ENCODE results near the gene CNTN4. TPM values are rescaled to one million over a fixed set of nuclear protein-coding genes. Genes with fewer than 3 reads are reported as not detected.

CNTN4 gene
- total RNA-seq, 1 donor from 2014 or later, result 5.2 TPM

DNA sequence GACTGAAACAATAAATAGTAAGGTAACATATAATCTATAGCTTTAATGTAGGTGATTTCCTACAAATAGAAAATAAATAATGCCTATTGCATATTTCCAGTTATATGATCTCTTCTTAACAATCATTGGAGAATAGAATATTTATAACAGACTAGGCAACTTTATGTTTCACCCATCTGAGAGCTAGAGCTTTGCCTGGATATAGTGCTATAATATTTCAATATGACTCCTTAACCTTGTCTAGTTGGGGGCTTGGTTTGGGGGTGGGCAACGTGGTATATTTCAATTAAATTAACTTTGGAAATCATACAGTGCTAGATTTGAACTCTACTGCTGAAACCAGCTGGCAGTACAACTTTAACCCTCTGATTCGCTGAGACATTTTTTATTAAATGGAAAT is 265.2 kb downstream of the CNTN4 start:
- TF ChIP-seq, protein P1, sequence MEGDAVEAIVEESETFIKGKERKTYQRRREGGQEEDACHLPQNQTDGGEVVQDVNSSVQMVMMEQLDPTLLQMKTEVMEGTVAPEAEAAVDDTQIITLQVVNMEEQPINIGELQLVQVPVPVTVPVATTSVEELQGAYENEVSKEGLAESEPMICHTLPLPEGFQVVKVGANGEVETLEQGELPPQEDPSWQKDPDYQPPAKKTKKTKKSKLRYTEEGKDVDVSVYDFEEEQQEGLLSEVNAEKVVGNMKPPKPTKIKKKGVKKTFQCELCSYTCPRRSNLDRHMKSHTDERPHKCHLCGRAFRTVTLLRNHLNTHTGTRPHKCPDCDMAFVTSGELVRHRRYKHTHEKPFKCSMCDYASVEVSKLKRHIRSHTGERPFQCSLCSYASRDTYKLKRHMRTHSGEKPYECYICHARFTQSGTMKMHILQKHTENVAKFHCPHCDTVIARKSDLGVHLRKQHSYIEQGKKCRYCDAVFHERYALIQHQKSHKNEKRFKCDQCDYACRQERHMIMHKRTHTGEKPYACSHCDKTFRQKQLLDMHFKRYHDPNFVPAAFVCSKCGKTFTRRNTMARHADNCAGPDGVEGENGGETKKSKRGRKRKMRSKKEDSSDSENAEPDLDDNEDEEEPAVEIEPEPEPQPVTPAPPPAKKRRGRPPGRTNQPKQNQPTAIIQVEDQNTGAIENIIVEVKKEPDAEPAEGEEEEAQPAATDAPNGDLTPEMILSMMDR (IDR thresholded peaks at IDR 0.05), result no peak
- no peak for TF ChIP-seq EZH2phosphoT487 (IDR thresholded peaks at IDR 0.05)
- TF ChIP-seq EZH2 (IDR thresholded peaks at IDR 0.05), result no peak
- no peak for DNase-seq (ENCODE audit: low spot score)
- Histone ChIP-seq H3K9me3 (ENCODE audit: low read depth) (no peaks in the 10 kb centered on the region), H3K9ac (no peak overlapping the region), H3F3A (ENCODE audit: low read depth) (no peaks in the 10 kb centered on the region), H3K27ac (no peak overlapping the region), H3K4me1 (peaks cover 12% of the 10 kb centered on the region), H3K27me3 (no peaks in the 10 kb centered on the region), H4K20me1 (ENCODE audit: low read depth) (no peaks in the 10 kb centered on the region), H3K79me2 (ENCODE audit: low read depth) (no peaks in the 10 kb centered on the region), H3K4me3 (no peak overlapping the region), H2AFZ (replicated peaks) (no peak overlapping the region), H3K4me2 (no peak overlapping the region), H3K36me3 (no peaks in the 10 kb centered on the region)
- no peaks in the 10 kb centered on the region for H3K36me3 Mint-ChIP-seq
- no peak overlapping the region for H3K27ac Mint-ChIP-seq
- H3K4me3 Mint-ChIP-seq, result no peak overlapping the region
- peaks cover 6% of the 10 kb centered on the region for H3K4me1 Mint-ChIP-seq
- H3K27me3 Mint-ChIP-seq (ENCODE audit: insufficient read depth, low read depth), result no peaks in the 10 kb centered on the region
- no peaks in the 10 kb centered on the region for H3K9me3 Mint-ChIP-seq

DNA sequence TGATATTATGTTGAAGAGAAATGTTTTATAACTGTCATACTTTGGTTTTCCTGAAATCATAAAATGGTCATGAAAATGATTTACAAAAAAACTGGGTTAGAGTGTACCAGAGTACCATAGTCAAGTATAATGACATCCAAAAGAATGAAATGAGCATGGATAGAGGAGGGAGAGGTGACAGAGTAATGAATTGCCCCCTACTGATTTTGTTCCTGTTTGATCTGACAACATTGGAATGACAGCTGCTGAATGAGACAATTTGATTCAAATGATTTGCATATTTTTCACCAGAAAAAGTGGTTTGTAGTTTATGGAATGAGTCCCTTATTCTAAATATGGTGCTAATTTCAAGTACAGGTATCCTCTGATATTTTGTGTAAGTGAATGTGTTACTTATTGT is 271.7 kb downstream of the CNTN4 start:
- no peak overlapping the region for H3K4me3 ChIP-seq
- H3K9me3 Mint-ChIP-seq, result no peaks in the 10 kb centered on the region
- no peaks in the 10 kb centered on the region for H3K9me3 ChIP-seq (ENCODE audit: low read depth)
- H3K4me1 ChIP-seq, result peaks cover 10% of the 10 kb centered on the region
- no peak overlapping the region for H3K27ac ChIP-seq
- no peak for TF ChIP-seq EZH2 (IDR thresholded peaks at IDR 0.05)
- no peak for TF ChIP-seq EZH2phosphoT487 (IDR thresholded peaks at IDR 0.05)
- TF ChIP-seq, protein P1 (IDR thresholded peaks at IDR 0.05), result no peak
- H3K4me2 ChIP-seq, result no peak overlapping the region
- H3K36me3 ChIP-seq, result no peaks in the 10 kb centered on the region
- no peak overlapping the region for H2AFZ ChIP-seq (replicated peaks)
- H3K4me1 Mint-ChIP-seq, result peaks cover 11% of the 10 kb centered on the region
- no peak overlapping the region for H3K4me3 Mint-ChIP-seq
- H3K27ac Mint-ChIP-seq, result no peak overlapping the region
- H3K36me3 Mint-ChIP-seq, result no peaks in the 10 kb centered on the region
- no peaks in the 10 kb centered on the region for H3K27me3 ChIP-seq
- no peaks in the 10 kb centered on the region for H3F3A ChIP-seq (ENCODE audit: low read depth)
- H3K9ac ChIP-seq, result no peak overlapping the region
- H3K27me3 Mint-ChIP-seq (ENCODE audit: insufficient read depth, low read depth), result no peaks in the 10 kb centered on the region
- no peak for DNase-seq (ENCODE audit: low spot score)
- no peaks in the 10 kb centered on the region for H4K20me1 ChIP-seq (ENCODE audit: low read depth)
- no peaks in the 10 kb centered on the region for H3K79me2 ChIP-seq (ENCODE audit: low read depth)

DNA sequence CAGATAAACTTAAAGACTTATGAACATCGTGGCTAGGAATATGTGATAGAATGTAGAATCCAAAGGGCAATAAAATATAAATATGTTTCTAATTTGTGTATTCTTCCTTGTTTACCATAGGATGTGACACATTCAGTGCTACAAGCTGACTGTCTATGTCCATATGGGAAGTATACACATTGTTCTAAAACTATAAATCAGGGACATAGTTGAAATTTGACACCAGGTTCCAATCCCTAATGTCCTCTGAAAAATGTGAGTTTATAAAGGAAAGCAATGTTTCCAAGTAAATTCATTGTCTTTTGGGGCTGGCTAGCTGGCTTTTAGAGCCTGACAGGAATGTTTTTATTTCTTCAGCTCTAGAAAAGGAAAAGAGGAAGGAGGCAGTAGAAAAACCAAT is 273.6 kb downstream of the CNTN4 start:
- DNase-seq (ENCODE audit: low spot score), result no peak
- Histone ChIP-seq H3K9ac (no peak overlapping the region), H3F3A (ENCODE audit: low read depth) (no peaks in the 10 kb centered on the region), H3K4me2 (no peak overlapping the region), H3K4me1 (peaks cover 14% of the 10 kb centered on the region), H3K27ac (no peak overlapping the region), H4K20me1 (ENCODE audit: low read depth) (no peaks in the 10 kb centered on the region), H3K4me3 (no peak overlapping the region), H3K27me3 (no peaks in the 10 kb centered on the region), H2AFZ (replicated peaks) (no peak overlapping the region), H3K79me2 (ENCODE audit: low read depth) (no peaks in the 10 kb centered on the region), H3K36me3 (no peaks in the 10 kb centered on the region), H3K9me3 (ENCODE audit: low read depth) (no peaks in the 10 kb centered on the region)
- Mint-ChIP-seq H3K4me1 (peaks cover 11% of the 10 kb centered on the region), H3K27me3 (ENCODE audit: insufficient read depth, low read depth) (no peaks in the 10 kb centered on the region), H3K9me3 (no peaks in the 10 kb centered on the region), H3K27ac (no peak overlapping the region), H3K36me3 (no peaks in the 10 kb centered on the region), H3K4me3 (no peak overlapping the region)
- TF ChIP-seq EZH2 (IDR thresholded peaks at IDR 0.05), result no peak
- TF ChIP-seq, protein P1 (IDR thresholded peaks at IDR 0.05), result no peak
- no peak for TF ChIP-seq EZH2phosphoT487 (IDR thresholded peaks at IDR 0.05)
